Stimulated activated CD8-positive, alpha-beta memory T cell treated with anti-CD3 and anti-CD28 coated beads, Interleukin-2, amount 100 ng/mL, for 1 hour (primary cell): ENCODE measurements around the gene ZFYVE16.
"Not testable (repeated sequence)": the region's sequence is repeated elsewhere in the genome, so short reads cannot be mapped to it uniquely, and the experiment has no call there.

Experiments used
- DNase-seq, 2 donors: peaks; one replicate each; pipeline ENCODE4 v3.0.0-alpha.2; 2020; ENCODE audit warnings: low read depth in 2 of 2

ZFYVE16 gene

GRCh38 chr5:80487829-80488721 is 80.2 kb downstream of the ZFYVE16 start, which contains the start of gene FAM151B:
Gene FAM151B, plus strand, starts transcription at chr5:80488100. Its CDS starts 24 bp downstream, at chr5:80488124.
- peak; percentile 10 to 29 for DNase-seq

GRCh38 chr5:80491296-80491695 is 83.4 kb downstream of the ZFYVE16 start:
- DNase-seq, result no peak

- no peak for DNase-seq
Measured at GRCh38 chr5:80492741-80493140, 84.9 kb downstream of the ZFYVE16 start.

- not testable (repeated sequence) for DNase-seq
Measured at GRCh38 chr5:80493443-80493842, 85.6 kb downstream of the ZFYVE16 start.

GRCh38 chr5:80495891-80496290 is 88.0 kb downstream of the ZFYVE16 start:
- DNase-seq, result no peak

GRCh38 chr5:80502800-80503199 is 94.9 kb downstream of the ZFYVE16 start:
- no peak for DNase-seq

- no peak for DNase-seq
Measured at GRCh38 chr5:80503641-80504040, 95.8 kb downstream of the ZFYVE16 start.

GRCh38 chr5:80504833-80505232 is 97.0 kb downstream of the ZFYVE16 start:
- DNase-seq, result no peak

- DNase-seq, result no peak
Measured at GRCh38 chr5:80507663-80508062, 99.8 kb downstream of the ZFYVE16 start.

- no peak for DNase-seq
Measured at GRCh38 chr5:80508844-80509243, 101.0 kb downstream of the ZFYVE16 start.

- DNase-seq, result no peak
Measured at GRCh38 chr5:80509362-80509761, 101.5 kb downstream of the ZFYVE16 start.

GRCh38 chr5:80516826-80517225 is 109.0 kb downstream of the ZFYVE16 start:
- DNase-seq, result no peak
